HG03378 (cell line): ENCODE measurements around the gene SGTA.
"Not testable (repeated sequence)": the region's sequence is repeated elsewhere in the genome, so short reads cannot be mapped to it uniquely, and the experiment has no call there.

ENCODE experiments used
- ATAC-seq: cut with Tn5 transposase; IDR thresholded peaks from one replicate; pipeline ENCODE4 v1.9.1; 2021; ENCODE audit warnings: mild to moderate bottlenecking, moderate library complexity; ENCODE audit not compliant: unreplicated experiment

The SGTA gene

GRCh38 chr19:2716722-2717637 lies 66.1 kb downstream of the SGTA start:
- ATAC-seq, result no peak

- ATAC-seq, result no peak
These were observed 66.8 kb downstream of the SGTA start for GRCh38 chr19:2716275-2716650.

- no peak for ATAC-seq
These were observed 67.4 kb downstream of the SGTA start for GRCh38 chr19:2715470-2716274.

GRCh38 chr19:2714531-2715269 lies 68.4 kb downstream of the SGTA start:
- ATAC-seq, result no peak

GRCh38 chr19:2714102-2714501 lies 69.0 kb downstream of the SGTA start:
- not testable (repeated sequence) for ATAC-seq

- not testable (repeated sequence) for ATAC-seq
These were observed 69.9 kb downstream of the SGTA start for GRCh38 chr19:2713170-2713569.

- no peak for ATAC-seq
These were observed 71.2 kb downstream of the SGTA start for GRCh38 chr19:2711875-2712205.

- ATAC-seq, result no peak
These were observed 71.8 kb downstream of the SGTA start for GRCh38 chr19:2711172-2711874.

- no peak for ATAC-seq
These were observed 76.8 kb downstream of the SGTA start for GRCh38 chr19:2706251-2706650.
